Measurements from ENCODE around the gene SLC22A23. TPM values are rescaled to one million over a fixed set of nuclear protein-coding genes. Genes with fewer than 3 reads are reported as not detected.

Gene SLC22A23
- total RNA-seq, 1 experiment from 2014 or later, result 2.7 TPM

GRCh38 chr6:3446184-3446583 lies 10.7 kb downstream of the SLC22A23 start:
- DNase-seq (ENCODE audit: low read depth), result no peak

- no peak for DNase-seq (ENCODE audit: low read depth)
These were observed 12.4 kb downstream of the SLC22A23 start for GRCh38 chr6:3444276-3445088.

GRCh38 chr6:3443221-3443515 lies 13.7 kb downstream of the SLC22A23 start:
- peak; percentile 16 for DNase-seq (ENCODE audit: low read depth)

GRCh38 chr6:3442431-3443220 lies 14.2 kb downstream of the SLC22A23 start:
- DNase-seq (ENCODE audit: low read depth), result peak; percentile 82

- no peak for DNase-seq (ENCODE audit: low read depth)
These were observed 15.9 kb downstream of the SLC22A23 start for GRCh38 chr6:3440911-3441310.

- DNase-seq (ENCODE audit: low read depth), result no peak
These were observed 16.9 kb downstream of the SLC22A23 start for GRCh38 chr6:3439961-3440360.

GRCh38 chr6:3438190-3439167 lies 18.4 kb downstream of the SLC22A23 start:
- peak; percentile 91 for DNase-seq (ENCODE audit: low read depth)

- no peak for DNase-seq (ENCODE audit: low read depth)
These were observed 23.8 kb downstream of the SLC22A23 start for GRCh38 chr6:3433005-3433404.

GRCh38 chr6:3432416-3432815 lies 24.4 kb downstream of the SLC22A23 start:
- no peak for DNase-seq (ENCODE audit: low read depth)

- no peak for DNase-seq (ENCODE audit: low read depth)
These were observed 24.9 kb downstream of the SLC22A23 start for GRCh38 chr6:3431994-3432393.

GRCh38 chr6:3429211-3429610 lies 27.6 kb downstream of the SLC22A23 start:
- DNase-seq (ENCODE audit: low read depth), result no peak

- no peak for DNase-seq (ENCODE audit: low read depth)
These were observed 28.1 kb downstream of the SLC22A23 start for GRCh38 chr6:3428700-3429099.

GRCh38 chr6:3428247-3428646 lies 28.6 kb downstream of the SLC22A23 start:
- DNase-seq (ENCODE audit: low read depth), result no peak

- peak; percentile 49 for DNase-seq (ENCODE audit: low read depth)
These were observed 29.2 kb downstream of the SLC22A23 start for GRCh38 chr6:3427687-3428085.

GRCh38 chr6:3426927-3427686 lies 29.7 kb downstream of the SLC22A23 start:
- DNase-seq (ENCODE audit: low read depth), result no peak

- no peak for DNase-seq (ENCODE audit: low read depth)
These were observed 30.5 kb downstream of the SLC22A23 start for GRCh38 chr6:3426091-3426926.

- DNase-seq (ENCODE audit: low read depth), result no peak
These were observed 31.3 kb downstream of the SLC22A23 start for GRCh38 chr6:3425574-3425973.

GRCh38 chr6:3424185-3424927 lies 32.5 kb downstream of the SLC22A23 start:
- DNase-seq (ENCODE audit: low read depth), result no peak

GRCh38 chr6:3423439-3424184 lies 33.2 kb downstream of the SLC22A23 start:
- DNase-seq (ENCODE audit: low read depth), result no peak

Measured in Daoy (cell line).